Stimulated activated naive CD8-positive, alpha-beta T cell treated with anti-CD3 and anti-CD28 coated beads, Interleukin-15, amount 100 ng/mL, for 72 hours (primary cell): ENCODE measurements around the gene KCTD19.
A peak's percentile ranks its signal among the peaks of the same experiment; 100 is the strongest.

ENCODE experiments used
- ATAC-seq: fragments of 150-1000 bp; cut with Tn5 transposase; 2 replicates; pipeline ENCODE4 v1.10.0; 2021; ENCODE audit warnings: mild to moderate bottlenecking, moderate library complexity
- DNase-seq, 2 donors: peaks; one replicate each; pipeline ENCODE4 v3.0.0; 2021 to 2022
- H3K27ac Mint-ChIP-seq, 2 donors: one replicate each; pipeline ENCODE4 v1.8.0; 2022; ENCODE audit warnings: mild to moderate bottlenecking in 2 of 2, mixed read lengths in 2 of 2, moderate library complexity in 2 of 2
- H3K27me3 Mint-ChIP-seq: one replicate; pipeline ENCODE4 v1.8.0; 2022; ENCODE audit warnings: mixed read lengths
- H3K4me1 Mint-ChIP-seq: one replicate; pipeline ENCODE4 v1.8.0; 2022; ENCODE audit warnings: mild to moderate bottlenecking, mixed read lengths
- H3K4me3 Mint-ChIP-seq, 2 donors: one replicate each; pipeline ENCODE4 v1.8.0; 2022; ENCODE audit warnings: mild to moderate bottlenecking in 2 of 2, mixed read lengths in 2 of 2, moderate library complexity in 1 of 2
- H3K9me3 Mint-ChIP-seq, 2 donors: one replicate each; pipeline ENCODE4 v1.8.0; 2022; ENCODE audit warnings: mixed read lengths in 2 of 2

The KCTD19 gene

GRCh38 chr16:67301080-67301782, 25.3 kb downstream of the KCTD19 start:
- no peak for ATAC-seq
- Mint-ChIP-seq H3K9me3 (no peaks in the 10 kb centered on the region), H3K27me3 (peaks cover 16% of the 10 kb centered on the region), H3K4me3 (no peak overlapping the region), H3K27ac (no peak overlapping the region), H3K4me1 (peaks cover 10% of the 10 kb centered on the region)
- DNase-seq: no peak

DNA sequence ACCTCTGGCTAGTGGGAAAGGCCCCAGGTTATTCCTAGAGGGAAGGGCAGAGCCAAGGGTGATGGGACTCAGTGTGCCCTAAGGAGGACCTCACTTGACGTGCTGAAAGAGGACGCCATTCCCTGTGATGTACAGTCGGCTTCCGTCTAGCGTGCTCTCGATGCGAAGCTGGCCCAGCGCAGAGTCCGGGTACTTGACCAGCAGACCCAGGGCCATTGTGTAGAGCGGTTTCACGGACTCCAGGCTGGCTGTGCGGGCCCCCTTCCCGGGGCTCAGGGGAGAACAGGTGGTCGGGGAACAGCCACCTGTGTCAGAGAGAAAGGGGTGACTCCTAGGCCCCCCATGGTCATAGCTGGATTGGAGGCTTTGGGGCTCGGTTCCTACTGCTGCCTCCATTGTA, 27.3 kb downstream of the KCTD19 start:
- Mint-ChIP-seq H3K4me1 (peaks cover 10% of the 10 kb centered on the region), H3K27ac (no peak overlapping the region)
- no peak for DNase-seq

GRCh38 chr16:67298277-67298676, 28.3 kb downstream of the KCTD19 start:
- DNase-seq (no peak), ATAC-seq (no peak)
- peaks cover 4% of the 10 kb centered on the region for H3K4me1 Mint-ChIP-seq
- no peaks in the 10 kb centered on the region for H3K27me3 Mint-ChIP-seq
- no peak overlapping the region for H3K27ac Mint-ChIP-seq
- no peak overlapping the region for H3K4me3 Mint-ChIP-seq
- H3K9me3 Mint-ChIP-seq: no peaks in the 10 kb centered on the region

More for the DNA sequence above, 27.3 kb downstream of the KCTD19 start:
- peaks cover 5% of the 10 kb centered on the region for H3K27me3 Mint-ChIP-seq
- no peak overlapping the region for H3K4me3 Mint-ChIP-seq
- no peak for ATAC-seq
- no peaks in the 10 kb centered on the region for H3K9me3 Mint-ChIP-seq

GRCh38 chr16:67296420-67296819, 30.1 kb downstream of the KCTD19 start:
- Mint-ChIP-seq H3K4me1 (peaks cover 4% of the 10 kb centered on the region), H3K9me3 (no peaks in the 10 kb centered on the region), H3K4me3 (no peak overlapping the region), H3K27ac (no peak overlapping the region), H3K27me3 (no peaks in the 10 kb centered on the region)
- DNase-seq (no peak), ATAC-seq (no peak)

- no peak overlapping the region for H3K4me3 Mint-ChIP-seq
- no peak overlapping the region for H3K27ac Mint-ChIP-seq
- peaks cover 14% of the 10 kb centered on the region for H3K4me1 Mint-ChIP-seq
- ATAC-seq (no peak), DNase-seq (no peak)
- no peaks in the 10 kb centered on the region for H3K27me3 Mint-ChIP-seq
- no peaks in the 10 kb centered on the region for H3K9me3 Mint-ChIP-seq
Observed at GRCh38 chr16:67294938-67295361, 31.6 kb downstream of the KCTD19 start.

DNA sequence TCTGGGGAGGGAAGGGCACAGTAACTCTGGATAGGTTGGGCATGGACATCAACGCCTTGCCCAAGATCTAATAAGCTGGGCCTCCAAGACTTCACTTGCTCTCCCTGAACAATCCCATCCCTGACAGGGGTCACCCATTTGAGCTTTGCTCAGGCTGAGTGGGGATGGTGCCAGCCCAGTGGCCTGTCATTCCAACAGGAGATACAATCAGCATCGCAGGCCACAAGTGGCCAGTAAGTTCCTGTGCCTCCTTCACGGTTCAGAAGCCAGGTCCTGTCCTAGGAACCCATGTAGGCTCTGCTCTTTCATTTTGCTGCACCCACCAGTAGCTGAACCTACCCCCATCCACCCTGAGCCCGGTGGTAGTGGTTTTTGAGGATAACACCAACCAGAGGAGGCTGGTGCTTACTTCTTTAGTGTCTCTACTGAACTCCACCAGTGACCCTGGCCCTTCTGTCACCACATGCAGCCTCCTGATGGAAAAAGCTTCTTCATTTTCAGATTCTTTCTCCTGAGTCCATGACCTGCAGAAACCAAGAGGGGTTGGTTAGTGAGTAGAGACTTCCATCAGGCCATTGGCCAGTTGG, 32.3 kb downstream of the KCTD19 start:
- Mint-ChIP-seq H3K4me3 (no peak overlapping the region), H3K27me3 (no peaks in the 10 kb centered on the region), H3K27ac (peak overlapping the region in 1 of 2 donors; percentile 49), H3K4me1 (peaks cover 21% of the 10 kb centered on the region), H3K9me3 (no peaks in the 10 kb centered on the region)
- ATAC-seq: no peak
- DNase-seq: no peak

GRCh38 chr16:67291461-67291860, 35.1 kb downstream of the KCTD19 start:
- H3K4me1 Mint-ChIP-seq: peaks cover 20% of the 10 kb centered on the region
- no peaks in the 10 kb centered on the region for H3K27me3 Mint-ChIP-seq
- DNase-seq: no peak
- no peaks in the 10 kb centered on the region for H3K9me3 Mint-ChIP-seq
- no peak overlapping the region for H3K27ac Mint-ChIP-seq
- no peak overlapping the region for H3K4me3 Mint-ChIP-seq
- ATAC-seq: no peak

DNA sequence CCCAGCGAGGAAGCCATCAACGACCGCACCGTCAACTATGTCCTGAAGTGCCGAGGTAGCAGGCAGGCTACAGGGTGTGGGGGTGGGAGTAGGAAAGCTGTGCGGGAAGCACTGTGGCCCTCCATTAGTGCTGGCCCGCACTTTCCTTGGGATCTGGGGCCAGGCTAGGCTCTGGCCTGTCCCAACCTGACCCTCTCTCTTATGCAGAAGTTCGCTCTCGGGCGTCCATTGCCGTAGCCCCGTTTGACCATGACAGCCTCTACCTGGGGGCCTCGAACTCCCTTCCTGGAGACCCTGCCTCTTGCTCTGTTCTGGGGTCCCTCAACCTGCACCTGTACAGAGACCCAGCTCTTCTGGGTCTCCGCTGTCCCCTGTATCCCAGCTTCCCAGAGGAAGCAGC, 38.6 kb downstream of the KCTD19 start:
- Mint-ChIP-seq H3K4me1 (peaks cover 23% of the 10 kb centered on the region), H3K9me3 (no peaks in the 10 kb centered on the region), H3K27ac (no peak overlapping the region), H3K4me3 (no peak overlapping the region), H3K27me3 (no peaks in the 10 kb centered on the region)
- DNase-seq: no peak
- no peak for ATAC-seq

DNA sequence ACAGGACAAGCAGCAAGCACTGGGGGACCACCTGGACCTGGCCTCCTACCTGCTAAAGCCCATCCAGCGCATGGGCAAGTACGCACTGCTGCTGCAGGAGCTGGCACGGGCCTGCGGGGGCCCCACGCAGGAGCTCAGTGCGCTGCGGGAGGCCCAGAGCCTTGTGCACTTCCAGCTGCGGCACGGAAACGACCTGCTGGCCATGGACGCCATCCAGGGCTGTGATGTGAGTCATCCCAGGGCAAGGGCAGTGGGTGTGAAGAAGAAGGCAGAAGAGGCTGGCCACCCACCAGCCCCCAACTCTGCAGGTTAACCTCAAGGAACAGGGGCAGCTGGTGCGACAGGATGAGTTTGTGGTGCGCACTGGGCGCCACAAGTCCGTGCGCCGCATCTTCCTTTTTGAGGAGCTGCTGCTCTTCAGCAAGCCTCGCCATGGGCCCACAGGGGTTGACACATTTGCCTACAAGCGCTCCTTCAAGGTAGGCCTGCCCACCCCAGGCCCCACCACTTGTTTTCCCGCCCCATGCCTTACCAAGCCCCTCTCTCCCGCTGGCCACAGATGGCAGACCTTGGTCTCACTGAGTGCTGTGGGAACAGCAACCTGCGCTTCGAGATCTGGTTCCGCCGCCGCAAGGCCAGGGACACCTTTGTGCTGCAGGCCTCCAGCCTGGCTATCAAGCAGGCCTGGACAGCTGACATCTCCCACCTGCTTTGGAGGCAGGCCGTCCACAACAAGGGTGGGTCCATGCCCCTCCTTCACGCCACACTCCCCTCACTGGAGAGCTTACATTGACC, 39.9 kb downstream of the KCTD19 start:
- ATAC-seq: no peak
- no peaks in the 10 kb centered on the region for H3K27me3 Mint-ChIP-seq
- no peak for DNase-seq
- H3K9me3 Mint-ChIP-seq: no peaks in the 10 kb centered on the region
- H3K4me1 Mint-ChIP-seq: peaks cover 23% of the 10 kb centered on the region
- no peak overlapping the region for H3K4me3 Mint-ChIP-seq
- H3K27ac Mint-ChIP-seq: no peak overlapping the region

DNA sequence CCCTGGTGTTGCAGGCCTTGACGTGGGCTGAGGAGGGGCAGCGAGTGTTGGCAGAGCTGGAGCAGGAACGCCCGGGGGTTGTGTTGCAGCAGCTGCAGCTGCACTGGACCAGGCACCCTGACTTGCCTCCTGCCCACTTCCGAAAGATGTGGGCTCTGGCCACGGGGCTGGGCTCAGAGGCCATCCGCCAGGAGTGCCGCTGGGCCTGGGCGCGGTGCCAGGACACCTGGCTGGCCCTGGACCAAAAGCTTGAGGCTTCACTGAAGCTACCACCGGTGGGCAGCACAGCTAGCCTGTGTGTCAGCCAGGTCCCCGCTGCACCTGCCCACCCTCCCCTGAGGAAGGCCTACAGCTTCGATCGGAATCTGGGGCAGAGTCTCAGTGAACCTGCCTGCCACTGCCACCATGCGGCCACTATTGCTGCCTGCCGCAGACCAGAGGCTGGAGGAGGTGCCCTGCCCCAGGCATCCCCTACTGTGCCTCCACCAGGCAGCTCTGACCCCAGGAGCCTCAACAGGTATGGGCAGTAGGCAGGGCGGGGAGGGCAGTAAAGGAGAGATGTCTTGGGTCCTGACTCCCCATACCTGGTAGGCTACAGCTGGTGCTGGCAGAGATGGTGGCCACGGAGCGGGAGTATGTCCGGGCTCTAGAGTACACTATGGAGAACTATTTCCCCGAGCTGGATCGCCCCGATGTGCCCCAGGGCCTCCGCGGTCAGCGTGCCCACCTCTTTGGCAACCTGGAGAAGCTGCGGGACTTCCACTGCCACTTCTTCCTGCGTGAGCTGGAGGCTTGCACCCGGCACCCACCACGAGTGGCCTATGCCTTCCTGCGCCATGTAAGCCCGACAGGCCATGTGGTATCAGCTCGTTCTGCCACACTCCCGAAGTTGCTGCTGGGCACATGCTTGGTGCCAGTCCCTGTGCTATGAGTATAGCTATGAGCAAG, 41.6 kb downstream of the KCTD19 start:
- H3K4me3 Mint-ChIP-seq: no peak overlapping the region
- no peaks in the 10 kb centered on the region for H3K27me3 Mint-ChIP-seq
- ATAC-seq: no peak
- DNase-seq: no peak
- peaks cover 21% of the 10 kb centered on the region for H3K4me1 Mint-ChIP-seq
- no peaks in the 10 kb centered on the region for H3K9me3 Mint-ChIP-seq
- no peak overlapping the region for H3K27ac Mint-ChIP-seq

DNA sequence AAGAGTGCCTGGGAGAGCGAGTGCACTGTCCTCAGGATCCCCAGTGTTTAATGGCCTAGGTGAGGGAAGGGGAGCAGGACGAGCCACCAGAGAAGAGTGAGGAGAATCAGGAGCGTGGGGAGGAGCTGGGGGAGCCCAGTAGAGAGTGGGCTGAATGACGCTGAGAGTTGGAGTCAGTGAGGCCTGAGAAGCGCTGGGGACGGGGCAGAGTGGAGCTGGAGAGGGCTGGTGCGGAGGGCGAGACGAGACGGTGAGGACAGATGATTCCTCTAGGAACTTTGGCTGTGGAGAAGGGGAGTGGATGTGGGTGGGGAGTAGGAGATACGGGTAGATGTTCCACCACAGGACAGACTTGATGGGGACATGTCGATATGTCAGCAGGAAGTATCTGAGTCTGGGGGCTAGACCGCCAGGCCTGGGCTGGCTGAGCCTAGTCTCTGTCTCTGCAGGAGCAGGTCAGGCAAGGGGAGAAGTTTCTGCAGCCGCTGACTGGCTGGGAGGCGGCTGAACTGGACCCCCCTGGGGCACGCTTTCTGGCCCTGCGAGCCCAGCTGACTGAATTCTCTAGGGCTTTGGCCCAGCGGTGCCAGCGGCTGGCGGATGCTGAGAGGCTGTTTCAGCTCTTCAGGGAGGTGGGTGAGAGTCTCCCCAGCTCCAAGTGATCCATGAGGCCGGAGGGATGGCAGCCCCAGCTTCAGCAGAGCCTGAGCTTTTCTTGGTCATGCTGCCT, 42.5 kb downstream of the KCTD19 start:
- H3K4me3 Mint-ChIP-seq: no peak overlapping the region
- ATAC-seq (no peak), DNase-seq (no peak)
- peaks cover 18% of the 10 kb centered on the region for H3K4me1 Mint-ChIP-seq
- H3K27me3 Mint-ChIP-seq: no peaks in the 10 kb centered on the region
- no peaks in the 10 kb centered on the region for H3K9me3 Mint-ChIP-seq
- H3K27ac Mint-ChIP-seq: no peak overlapping the region

- Mint-ChIP-seq H3K4me1 (peaks cover 21% of the 10 kb centered on the region), H3K9me3 (no peaks in the 10 kb centered on the region), H3K27ac (peak overlapping the region in 1 of 2 donors; percentile 49), H3K27me3 (no peaks in the 10 kb centered on the region), H3K4me3 (no peak overlapping the region)
- no peak for DNase-seq
- ATAC-seq: no peak
Observed at GRCh38 chr16:67283039-67283825, 43.3 kb downstream of the KCTD19 start.

- no peaks in the 10 kb centered on the region for H3K9me3 Mint-ChIP-seq
- ATAC-seq: no peak
- peaks cover 29% of the 10 kb centered on the region for H3K4me1 Mint-ChIP-seq
- no peak for DNase-seq
- no peak overlapping the region for H3K4me3 Mint-ChIP-seq
- no peaks in the 10 kb centered on the region for H3K27me3 Mint-ChIP-seq
- no peak overlapping the region for H3K27ac Mint-ChIP-seq
Observed at GRCh38 chr16:67282447-67282805, 44.1 kb downstream of the KCTD19 start.
